Hepatocyte (in vitro differentiated cells): Measurements from ENCODE around the gene CYP4F22. TPM values are rescaled to one million over a fixed set of nuclear protein-coding genes. Genes with fewer than 3 reads are reported as not detected.
"Not testable (repeated sequence)": the region's sequence is repeated elsewhere in the genome, so short reads cannot be mapped to it uniquely, and the experiment has no call there.

Source experiments
- DNase-seq: peaks from one replicate; pipeline ENCODE4 v3.0.0-alpha.2; 2016; ENCODE audit warnings: low spot score
- H2AFZ ChIP-seq: fragments of 200-600 bp; sonication (generic); 2 replicates; pipeline ENCODE4 v1.6.0; 2016; ENCODE audit warnings: antibody characterized with exemption, mild to moderate bottlenecking
- H3K27ac ChIP-seq: fragments of 200-600 bp; sonication (generic); 2 replicates; pipeline ENCODE4 v1.5.1; 2016; ENCODE audit warnings: mild to moderate bottlenecking
- H3K27me3 ChIP-seq: fragments of 200-600 bp; sonication (generic); 2 replicates; pipeline ENCODE4 v1.6.1; 2016
- H3K36me3 ChIP-seq: fragments of 200-600 bp; sonication (generic); replicated peaks from 2 replicates; pipeline ENCODE4 v1.5.1; 2016; ENCODE audit warnings: low read depth; ENCODE audit not compliant: insufficient read depth
- H3K4me1 ChIP-seq: fragments of 200-600 bp; sonication (generic); 2 replicates; pipeline ENCODE4 v1.5.1; 2016; ENCODE audit warnings: mild to moderate bottlenecking, moderate library complexity; ENCODE audit not compliant: insufficient read depth
- H3K4me2 ChIP-seq: fragments of 200-600 bp; sonication (generic); 2 replicates; pipeline ENCODE4 v1.6.0; 2016
- H3K4me3 ChIP-seq: fragments of 200-600 bp; sonication (generic); 2 replicates; pipeline ENCODE4 v1.5.1; 2016; ENCODE audit warnings: mild to moderate bottlenecking
- H3K79me2 ChIP-seq: fragments of 200-600 bp; sonication (generic); 2 replicates; pipeline ENCODE4 v1.6.0; 2017; ENCODE audit warnings: mild to moderate bottlenecking
- H3K9me2 ChIP-seq: fragments of 200-600 bp; sonication (generic); replicated peaks from 2 replicates; pipeline ENCODE4 v1.6.0; 2017; ENCODE audit warnings: mild to moderate bottlenecking; ENCODE audit not compliant: insufficient read depth
- H3K9me3 ChIP-seq: fragments of 200-600 bp; sonication (generic); 2 replicates; pipeline ENCODE4 v1.5.1; 2016; ENCODE audit warnings: low read depth, mild to moderate bottlenecking
- H4K20me1 ChIP-seq: fragments of 200-600 bp; sonication (generic); 2 replicates; pipeline ENCODE4 v1.6.0; 2016; ENCODE audit warnings: mild to moderate bottlenecking; ENCODE audit not compliant: insufficient read depth, poor library complexity, severe bottlenecking
- EZH2 ChIP-seq: fragments of 200-600 bp; sonication (generic); IDR thresholded peaks from 2 replicates; pipeline ENCODE4 v1.6.1; 2016; ENCODE audit warnings: antibody characterized with exemption, mild to moderate bottlenecking, borderline replicate concordance
- EZH2phosphoT487 ChIP-seq: fragments of 200-600 bp; sonication (generic); IDR thresholded peaks from one replicate; pipeline ENCODE4 v1.6.1; 2018; ENCODE audit warnings: antibody characterized with exemption, mild to moderate bottlenecking, low read depth, moderate library complexity; ENCODE audit not compliant: unreplicated experiment, severe bottlenecking
- WGBS: methylation state at CpG from one replicate; pipeline ENCODE4 v1.1.6; 2016; ENCODE audit warnings: low lambda C conversion rate; ENCODE audit errors: missing lambda C conversion rate; 5-methylcytosine and 5-hydroxymethylcytosine counted together
- polyA plus RNA-seq: library from polyadenylated mRNA; unstranded; fragments of >200 nt; fragmentation: Nextera tagmentation; extraction: Ambion mirVana; gene quantifications from 2 replicates; pipeline ENCODE4 v1.2.1, GENCODE V29; 2016
- total RNA-seq: library from RNA; depleted of rRNA; stranded (reverse); fragments of >200 nt; gene quantifications from 2 replicates; pipeline ENCODE4 v1.2.3, GENCODE V29; 2014
- TF ChIP-seq, protein P1 (sequence below): fragments of 200-600 bp; sonication (generic); IDR thresholded peaks from 2 replicates; pipeline ENCODE4 v1.5.1; 2016; ENCODE audit warnings: antibody characterized with exemption, mild to moderate bottlenecking; ENCODE audit not compliant: poor library complexity

CYP4F22 gene
- total and polyA plus RNA-seq, 2 experiments from 2014 or later: not detected

DNA sequence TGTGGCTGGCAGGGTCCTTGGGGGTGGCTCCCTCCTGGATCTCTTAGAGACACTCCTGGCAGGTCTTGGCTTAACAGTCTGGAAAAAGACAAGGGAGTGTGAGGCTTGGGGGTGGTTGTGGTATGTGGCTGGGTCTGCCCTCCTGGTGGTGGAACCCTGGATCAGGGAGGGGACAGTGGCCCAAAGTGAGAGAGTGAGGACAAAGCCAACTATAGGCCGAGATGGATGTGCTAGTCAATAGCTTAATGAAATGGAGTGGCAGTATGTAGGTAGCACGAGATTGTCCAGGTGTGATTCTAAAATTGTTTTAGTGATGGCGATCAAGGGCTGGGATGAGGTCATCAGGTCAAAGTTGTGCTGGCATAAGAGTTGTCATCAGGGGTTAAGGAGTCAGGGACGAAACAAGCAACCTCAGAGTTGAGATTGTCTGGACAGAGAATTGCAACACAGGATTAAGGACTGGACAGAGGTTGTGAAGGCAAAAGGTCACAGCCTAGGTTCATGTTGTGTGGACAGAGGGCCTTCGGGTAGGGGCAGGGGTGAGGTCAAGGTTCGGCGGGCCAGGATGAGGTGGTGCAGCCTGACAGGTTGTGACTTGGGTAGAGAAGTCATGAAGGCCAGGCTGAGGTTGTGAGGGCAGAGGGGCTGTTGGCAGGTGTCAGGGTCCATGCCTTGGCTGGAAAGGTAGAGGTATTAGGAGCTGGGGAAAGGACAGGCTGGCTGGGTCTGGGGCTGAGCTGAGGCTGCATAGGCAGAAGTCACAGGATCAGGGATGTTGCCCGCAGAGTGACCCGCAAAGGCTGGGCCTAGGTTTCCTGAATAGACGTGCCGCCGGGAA is 39.4 kb upstream of the CYP4F22 start:
- Histone ChIP-seq H3K36me3 (no peaks in the 10 kb centered on the region), H3K27me3 (peaks cover 32% of the 10 kb centered on the region), H3K79me2 (no peaks in the 10 kb centered on the region), H3K9me2 (no peaks in the 10 kb centered on the region), H3K4me2 (no peak overlapping the region), H3K4me3 (no peak overlapping the region), H2AFZ (no peak overlapping the region), H3K27ac (no peak overlapping the region), H3K4me1 (no peaks in the 10 kb centered on the region), H3K9me3 (no peaks in the 10 kb centered on the region), H4K20me1 (no peaks in the 10 kb centered on the region)
- TF ChIP-seq EZH2: no peak
- TF ChIP-seq, protein P1, sequence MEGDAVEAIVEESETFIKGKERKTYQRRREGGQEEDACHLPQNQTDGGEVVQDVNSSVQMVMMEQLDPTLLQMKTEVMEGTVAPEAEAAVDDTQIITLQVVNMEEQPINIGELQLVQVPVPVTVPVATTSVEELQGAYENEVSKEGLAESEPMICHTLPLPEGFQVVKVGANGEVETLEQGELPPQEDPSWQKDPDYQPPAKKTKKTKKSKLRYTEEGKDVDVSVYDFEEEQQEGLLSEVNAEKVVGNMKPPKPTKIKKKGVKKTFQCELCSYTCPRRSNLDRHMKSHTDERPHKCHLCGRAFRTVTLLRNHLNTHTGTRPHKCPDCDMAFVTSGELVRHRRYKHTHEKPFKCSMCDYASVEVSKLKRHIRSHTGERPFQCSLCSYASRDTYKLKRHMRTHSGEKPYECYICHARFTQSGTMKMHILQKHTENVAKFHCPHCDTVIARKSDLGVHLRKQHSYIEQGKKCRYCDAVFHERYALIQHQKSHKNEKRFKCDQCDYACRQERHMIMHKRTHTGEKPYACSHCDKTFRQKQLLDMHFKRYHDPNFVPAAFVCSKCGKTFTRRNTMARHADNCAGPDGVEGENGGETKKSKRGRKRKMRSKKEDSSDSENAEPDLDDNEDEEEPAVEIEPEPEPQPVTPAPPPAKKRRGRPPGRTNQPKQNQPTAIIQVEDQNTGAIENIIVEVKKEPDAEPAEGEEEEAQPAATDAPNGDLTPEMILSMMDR: no peak
- TF ChIP-seq EZH2phosphoT487: no peak
- DNase-seq: no peak
- 71% methylated on average over 12 of the region's 12 CpGs for WGBS

DNA sequence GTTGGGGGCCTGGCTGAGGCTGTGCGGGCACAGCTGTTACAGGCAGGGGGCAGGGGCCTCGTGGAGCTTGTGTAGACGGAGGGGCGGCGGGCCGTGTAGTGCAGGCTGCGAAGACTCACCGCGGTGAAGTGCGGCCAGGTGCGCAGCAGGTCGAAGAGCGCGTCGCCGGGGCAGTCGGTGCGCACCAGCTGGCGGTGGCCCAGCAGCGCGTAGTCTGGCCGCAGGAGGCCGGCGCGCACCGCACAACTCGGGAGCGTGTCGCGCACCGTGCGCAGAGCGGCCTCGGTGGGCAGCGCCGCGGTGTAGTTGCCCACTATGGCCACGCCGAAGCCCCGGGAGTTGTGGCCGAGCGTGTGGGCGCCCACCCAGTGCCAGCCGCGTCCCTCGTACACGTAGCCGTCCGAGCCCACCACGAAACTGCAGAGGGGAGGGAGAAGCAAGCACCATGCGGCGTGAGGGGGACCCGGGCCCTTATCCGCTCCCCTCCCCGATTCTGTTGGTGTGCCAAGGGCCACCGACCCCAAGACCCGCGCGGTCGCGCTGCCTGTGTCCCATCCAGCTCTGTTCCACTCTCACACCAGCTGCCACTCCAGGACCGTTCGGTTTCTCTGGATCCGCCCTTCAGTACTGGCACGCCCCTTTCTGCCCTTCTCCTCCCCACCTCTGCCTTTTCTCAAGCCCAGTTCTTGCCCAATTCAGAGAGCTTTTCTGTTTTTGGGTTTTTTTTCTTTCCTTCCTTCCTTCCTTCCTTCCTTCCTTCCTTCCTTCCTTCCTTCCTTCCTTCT is 38.6 kb upstream of the CYP4F22 start:
- no peaks in the 10 kb centered on the region for H3K4me1 ChIP-seq
- no peak overlapping the region for H3K27ac ChIP-seq
- WGBS: 17% methylated on average over 50 of the region's 65 CpGs
- TF ChIP-seq EZH2phosphoT487: no peak
- TF ChIP-seq EZH2: no peak
- TF ChIP-seq, protein P1: no peak
- no peak overlapping the region for H3K4me3 ChIP-seq
- H2AFZ ChIP-seq: no peak overlapping the region
- no peaks in the 10 kb centered on the region for H3K36me3 ChIP-seq
- no peaks in the 10 kb centered on the region for H4K20me1 ChIP-seq
- H3K79me2 ChIP-seq: no peaks in the 10 kb centered on the region
- peaks cover 28% of the 10 kb centered on the region for H3K27me3 ChIP-seq
- no peaks in the 10 kb centered on the region for H3K9me2 ChIP-seq
- H3K4me2 ChIP-seq: no peak overlapping the region
- no peaks in the 10 kb centered on the region for H3K9me3 ChIP-seq
- DNase-seq: no peak

DNA sequence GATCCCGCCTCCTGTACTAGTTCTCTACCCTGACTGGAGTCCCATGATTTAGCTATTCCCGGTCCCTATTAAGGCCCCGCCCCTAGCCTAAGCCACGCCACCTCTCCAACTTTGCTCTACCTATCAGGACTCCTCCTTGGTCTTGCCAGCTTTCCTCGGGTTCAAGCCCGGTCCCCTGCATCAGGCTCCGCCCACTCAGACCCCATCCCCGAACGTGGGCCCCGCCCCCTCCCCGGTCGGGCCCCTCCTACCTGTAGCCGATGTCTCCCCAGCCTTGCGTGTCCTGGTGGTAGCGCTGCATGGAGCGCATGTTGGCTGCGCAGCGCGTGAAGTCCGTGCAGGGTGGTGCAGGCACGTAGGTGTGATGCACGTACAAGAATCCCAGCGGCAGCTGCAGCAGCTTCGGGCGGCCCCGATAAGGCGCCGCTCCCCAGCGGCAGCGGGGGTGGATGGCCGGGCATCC is 36.7 kb upstream of the CYP4F22 start:
- peaks cover 22% of the 10 kb centered on the region for H3K27me3 ChIP-seq

DNA sequence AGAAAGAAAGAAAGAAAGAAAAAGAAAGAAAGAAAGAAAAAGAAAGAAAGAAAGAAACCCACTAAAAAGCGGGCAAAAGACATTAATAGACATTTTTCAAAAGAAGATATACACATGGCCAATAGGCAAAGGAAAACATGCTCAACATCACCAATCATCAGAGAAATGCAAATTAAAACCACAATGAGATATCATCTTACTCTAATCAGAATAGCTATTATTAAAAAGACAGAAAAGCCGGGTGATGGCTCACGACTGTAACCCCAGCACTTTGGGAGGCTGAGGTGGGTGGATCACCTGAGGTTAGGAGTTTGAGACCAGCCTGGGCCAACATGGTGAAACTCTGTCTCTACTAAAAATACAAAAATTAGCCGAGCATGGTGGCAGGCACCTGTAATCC is 34.5 kb upstream of the CYP4F22 start:
- H3K27me3 ChIP-seq: peaks cover 12% of the 10 kb centered on the region
- not testable (repeated sequence) for H3K79me2 ChIP-seq, H3K4me1 ChIP-seq, H2AFZ ChIP-seq, H3K9me3 ChIP-seq, H3K9me2 ChIP-seq, H3K27ac ChIP-seq, H4K20me1 ChIP-seq, DNase-seq, H3K36me3 ChIP-seq, H3K4me2 ChIP-seq, H3K4me3 ChIP-seq
- 81% methylated on average over 4 of the region's 4 CpGs for WGBS

More for the DNA sequence above, 36.7 kb upstream of the CYP4F22 start:
- Histone ChIP-seq H3K36me3 (no peaks in the 10 kb centered on the region), H3K4me2 (no peak overlapping the region), H4K20me1 (no peaks in the 10 kb centered on the region), H3K4me3 (no peak overlapping the region), H3K9me3 (no peaks in the 10 kb centered on the region), H3K9me2 (no peaks in the 10 kb centered on the region), H3K79me2 (no peaks in the 10 kb centered on the region), H3K27ac (no peak overlapping the region), H2AFZ (no peak overlapping the region), H3K4me1 (no peaks in the 10 kb centered on the region)
- no peak for TF ChIP-seq EZH2
- no peak for TF ChIP-seq EZH2phosphoT487
- TF ChIP-seq, protein P1: no peak
- DNase-seq: no peak
- 89% methylated on average over 27 of the region's 31 CpGs for WGBS
